Activated CD4-positive, alpha-beta memory T cell treated with anti-CD3 and anti-CD28 coated beads for 36 hours (primary cell): ENCODE data around the gene TOE1. TPM values are rescaled to one million over a fixed set of nuclear protein-coding genes. Genes with fewer than 3 reads are reported as not detected.

Experiments used
- CTCF ChIA-PET: fragments of 350-600 bp; sonication (Branson Sonifier 250); formaldehyde crosslinking; loops from one replicate; lab custom pipeline; 2021; ENCODE audit warnings: antibody characterized with exemption, inconsistent platforms; lab: Charles Lee
- POLR2A ChIA-PET: fragments of 350-600 bp; sonication (Branson Sonifier 250); formaldehyde crosslinking; loops from one replicate; lab custom pipeline; 2021; ENCODE audit warnings: antibody characterized with exemption; lab: Charles Lee
- DNase-seq: peaks from one replicate; pipeline ENCODE4 v3.0.0-alpha.2; 2020
- H3K27ac Mint-ChIP-seq: one replicate; pipeline ENCODE4 v1.8.0; 2021; ENCODE audit warnings: mixed read lengths
- H3K27me3 Mint-ChIP-seq: one replicate; pipeline ENCODE4 v1.8.0; 2021; ENCODE audit warnings: mixed read lengths
- H3K36me3 Mint-ChIP-seq: one replicate; pipeline ENCODE4 v1.8.0; 2021; ENCODE audit warnings: mixed read lengths
- H3K4me1 Mint-ChIP-seq: one replicate; pipeline ENCODE4 v1.8.0; 2021; ENCODE audit warnings: low read depth, mixed read lengths
- H3K4me3 Mint-ChIP-seq: one replicate; pipeline ENCODE4 v1.8.0; 2021; ENCODE audit warnings: mild to moderate bottlenecking, mixed read lengths
- H3K9me3 Mint-ChIP-seq: one replicate; pipeline ENCODE4 v1.8.0; 2021; ENCODE audit warnings: mixed read lengths
- intact Hi-C: fragments of 100-400 bp; cut with micrococcal nuclease; formaldehyde crosslinking; loops from one replicate; pipeline ENCODE4 v1.15.1; 2023
- total RNA-seq, 2 experiments: library from RNA; stranded (reverse); gene quantifications; one replicate each; pipeline ENCODE4 v1.2.3, GENCODE V29; 2021

TOE1 gene
- total RNA-seq, 2 experiments from 2014 or later, result 22.8 to 23.1 TPM

- peak; percentile 39 for DNase-seq
- ChIA-PET POLR2A (interaction anchor here (0.6 to 6.2 kb wide), 10 partner anchors 23 to 583 kb away, joined by 3 to 56 read pairs (median 6); partner anchors contain the start of genes HECTD3, HPDL, MUTYH and RPS8), CTCF (interaction anchor here (1.2 to 13.7 kb wide), 10 partner anchors 10 to 504 kb away, joined by 3 to 259 read pairs (median 14); partner anchors contain the start of genes HECTD3, HPDL, MUTYH and PLK3)
- no peaks in the 10 kb centered on the region for H3K9me3 Mint-ChIP-seq
- no peaks in the 10 kb centered on the region for H3K27me3 Mint-ChIP-seq
- no peaks in the 10 kb centered on the region for H3K36me3 Mint-ChIP-seq
- peak overlapping the region; percentile 96 for H3K27ac Mint-ChIP-seq
- H3K4me1 Mint-ChIP-seq, result peaks cover 29% of the 10 kb centered on the region
- H3K4me3 Mint-ChIP-seq, result peak overlapping the region; percentile 89
- intact Hi-C loops, result loop anchor here (2.0 to 10.0 kb wide), 4 partner anchors 22 to 630 kb away; partner anchors contain the start of genes ARMH1, BTBD19, DYNLT4 and HPDL
These were observed 35.5 kb upstream of the TOE1 start for GRCh38 chr1:45304311-45305081.

DNA sequence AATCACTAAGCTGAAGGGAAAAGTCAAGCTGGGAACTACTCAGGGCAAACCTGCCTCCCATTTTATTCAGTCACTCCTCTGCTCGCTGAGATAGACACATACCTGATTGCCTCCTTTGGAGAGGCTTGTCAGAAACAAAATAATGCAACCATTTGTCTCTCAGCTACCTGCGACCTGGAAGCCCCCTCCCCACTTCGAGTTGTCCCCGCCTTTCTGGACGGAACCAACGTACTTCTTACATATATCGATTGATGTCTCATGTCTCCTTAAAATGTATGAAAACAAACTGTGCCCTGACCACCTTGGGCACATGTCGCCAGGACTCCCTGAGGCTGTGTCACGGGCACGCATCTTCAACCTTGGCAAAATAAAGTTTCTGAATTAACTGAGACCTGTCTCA is 34.7 kb upstream of the TOE1 start:
- Mint-ChIP-seq H3K9me3 (no peaks in the 10 kb centered on the region), H3K4me3 (peak overlapping the region; percentile 89), H3K27me3 (no peaks in the 10 kb centered on the region), H3K4me1 (peaks cover 29% of the 10 kb centered on the region), H3K36me3 (no peaks in the 10 kb centered on the region), H3K27ac (peak overlapping the region; percentile 96)
- no peak for DNase-seq
- ChIA-PET POLR2A (interaction anchor here (0.9 to 6.2 kb wide), 5 partner anchors 26 to 584 kb away, joined by 3 to 56 read pairs (median 4); partner anchors contain the start of genes HECTD3, MUTYH and TOE1), CTCF (interaction anchor here (2.2 to 13.7 kb wide), 4 partner anchors 35 to 293 kb away, joined by 12 to 259 read pairs (median 20); partner anchors contain the start of genes HECTD3, MUTYH, TOE1 and UROD)
- intact Hi-C loops, result loop anchor here (2.0 to 10.0 kb wide), 3 partner anchors 22 to 630 kb away; partner anchors contain the start of genes ARMH1, BTBD19, DYNLT4 and HPDL

GRCh38 chr1:45306319-45306718 is 33.7 kb upstream of the TOE1 start:
- H3K4me3 Mint-ChIP-seq, result peak overlapping the region; percentile 28
- CTCF ChIA-PET, result interaction anchor here (0.5 to 13.7 kb wide), 5 partner anchors 21 to 294 kb away, joined by 3 to 259 read pairs (median 12); partner anchors contain the start of genes HECTD3, HPDL, MUTYH and TOE1
- H3K27me3 Mint-ChIP-seq, result no peaks in the 10 kb centered on the region
- POLR2A ChIA-PET, result interaction anchor here (1.1 to 6.2 kb wide), 3 partner anchors 34 to 584 kb away, joined by 4 to 56 read pairs (median 6); partner anchors contain the start of genes HECTD3, MUTYH, TOE1 and UROD
- no peaks in the 10 kb centered on the region for H3K36me3 Mint-ChIP-seq
- DNase-seq, result peak; percentile 73
- intact Hi-C loops, result loop anchor here (1.0 to 10.0 kb wide), 3 partner anchors 194 to 632 kb away; partner anchors contain the start of genes ARMH1, BTBD19, CCDC163 and DYNLT4
- H3K4me1 Mint-ChIP-seq, result peaks cover 27% of the 10 kb centered on the region
- H3K27ac Mint-ChIP-seq, result peak overlapping the region; percentile 72
- H3K9me3 Mint-ChIP-seq, result no peaks in the 10 kb centered on the region

DNA sequence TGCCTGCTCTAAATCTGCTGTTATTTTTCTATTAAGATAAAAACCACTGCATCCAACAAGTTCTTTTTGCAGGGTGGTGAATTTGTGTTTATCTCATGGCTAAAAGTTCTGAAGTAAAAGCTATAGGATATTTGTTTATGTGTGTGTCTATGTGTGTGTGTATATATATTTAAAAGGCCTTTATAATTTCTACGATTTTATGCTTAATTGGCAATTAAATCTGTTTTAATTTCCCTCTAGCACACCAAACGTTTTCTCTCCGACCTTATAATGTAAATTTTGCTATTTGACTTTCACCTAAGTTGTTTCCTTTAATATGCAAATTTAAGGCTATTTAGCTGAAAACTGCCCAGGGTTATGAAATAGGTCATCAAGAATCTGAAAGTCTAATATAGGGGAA is 33.1 kb upstream of the TOE1 start:
- peaks cover 27% of the 10 kb centered on the region for H3K4me1 Mint-ChIP-seq
- ChIA-PET CTCF (interaction anchor here (0.9 to 13.7 kb wide), 4 partner anchors 20 to 295 kb away, joined by 3 to 259 read pairs (median 10); partner anchors contain the start of genes HECTD3, HPDL, MUTYH and TOE1), POLR2A (interaction anchor here (1.1 to 6.2 kb wide), 3 partner anchors 33 to 585 kb away, joined by 4 to 56 read pairs (median 6); partner anchors contain the start of genes HECTD3, MUTYH, TOE1 and UROD)
- no peak for DNase-seq
- H3K27me3 Mint-ChIP-seq, result no peaks in the 10 kb centered on the region
- no peaks in the 10 kb centered on the region for H3K9me3 Mint-ChIP-seq
- no peaks in the 10 kb centered on the region for H3K36me3 Mint-ChIP-seq
- H3K4me3 Mint-ChIP-seq, result no peak overlapping the region
- intact Hi-C loops, result loop anchor here (1.0 to 10.0 kb wide), 3 partner anchors 193 to 632 kb away; partner anchors contain the start of genes ARMH1, BTBD19, CCDC163 and DYNLT4
- H3K27ac Mint-ChIP-seq, result peak overlapping the region; percentile 72

- Mint-ChIP-seq H3K36me3 (no peaks in the 10 kb centered on the region), H3K4me3 (no peak overlapping the region), H3K27me3 (no peaks in the 10 kb centered on the region), H3K9me3 (no peaks in the 10 kb centered on the region), H3K27ac (no peak overlapping the region), H3K4me1 (no peaks in the 10 kb centered on the region)
- intact Hi-C loops, result no loop called here
- CTCF ChIA-PET, result interaction anchor here (1.0 to 1.1 kb wide), 2 partner anchors 11 to 478 kb away, joined by 3 to 4 read pairs; no protein-coding TSS in a partner anchor
- no peak for DNase-seq
- POLR2A ChIA-PET, result interaction anchor here (0.6 kb wide), 1 partner anchor 255 kb away, joined by 4 read pairs; no protein-coding TSS in a partner anchor
These were observed 25.7 kb upstream of the TOE1 start for GRCh38 chr1:45314266-45314665.

DNA sequence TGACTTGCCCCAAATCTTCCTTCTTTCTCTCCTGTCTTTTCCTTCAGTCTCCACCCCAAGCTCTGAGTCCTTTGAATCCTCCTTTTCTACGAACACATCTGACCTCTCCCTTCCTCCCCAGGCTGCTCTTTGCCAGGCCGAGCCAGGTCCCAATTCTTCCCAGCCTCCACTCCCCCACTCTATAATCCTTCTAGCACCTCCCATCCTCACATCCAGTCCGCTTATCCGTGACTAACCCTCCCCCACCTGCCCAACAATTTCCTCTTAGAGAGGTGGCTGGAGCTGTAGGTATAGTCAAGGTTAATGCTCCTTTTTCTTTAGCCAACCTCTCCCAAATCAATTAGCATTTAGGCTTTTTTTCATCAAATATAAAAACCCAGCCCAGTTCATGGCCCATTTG is 22.8 kb upstream of the TOE1 start:
- no peak overlapping the region for H3K27ac Mint-ChIP-seq
- H3K4me1 Mint-ChIP-seq, result no peaks in the 10 kb centered on the region
- H3K9me3 Mint-ChIP-seq, result no peaks in the 10 kb centered on the region
- no peaks in the 10 kb centered on the region for H3K36me3 Mint-ChIP-seq
- ChIA-PET CTCF (interaction anchor here (0.6 kb wide), 1 partner anchor 360 kb away, joined by 3 read pairs; no protein-coding TSS in a partner anchor), POLR2A (no interaction called here)
- intact Hi-C loops, result no loop called here
- no peak overlapping the region for H3K4me3 Mint-ChIP-seq
- no peaks in the 10 kb centered on the region for H3K27me3 Mint-ChIP-seq
- no peak for DNase-seq

DNA sequence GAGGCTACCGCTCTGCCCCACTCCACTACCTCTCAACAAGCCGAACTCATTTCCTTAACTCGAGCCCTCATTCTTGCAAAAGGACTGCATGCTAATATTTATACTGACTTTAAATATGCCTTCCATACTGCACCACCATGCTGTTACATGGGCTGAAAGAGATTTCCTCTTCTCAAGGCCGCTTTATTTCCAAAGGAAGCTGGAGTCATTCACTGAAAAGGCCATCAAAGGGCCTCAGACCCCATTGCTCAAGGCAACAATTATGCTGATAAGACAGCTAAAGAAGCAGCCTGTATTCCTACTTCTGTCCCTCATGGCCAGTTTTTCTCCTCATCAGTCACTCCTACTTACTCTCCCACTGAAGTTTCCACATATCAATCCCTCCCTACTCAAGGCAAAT is 20.2 kb upstream of the TOE1 start:
- intact Hi-C loops, result no loop called here
- H3K9me3 Mint-ChIP-seq, result no peaks in the 10 kb centered on the region
- H3K4me1 Mint-ChIP-seq, result no peaks in the 10 kb centered on the region
- H3K27me3 Mint-ChIP-seq, result no peaks in the 10 kb centered on the region
- CTCF ChIA-PET, result no interaction called here
- POLR2A ChIA-PET, result no interaction called here
- H3K36me3 Mint-ChIP-seq, result no peaks in the 10 kb centered on the region
- no peak for DNase-seq
- H3K27ac Mint-ChIP-seq, result no peak overlapping the region
- no peak overlapping the region for H3K4me3 Mint-ChIP-seq

DNA sequence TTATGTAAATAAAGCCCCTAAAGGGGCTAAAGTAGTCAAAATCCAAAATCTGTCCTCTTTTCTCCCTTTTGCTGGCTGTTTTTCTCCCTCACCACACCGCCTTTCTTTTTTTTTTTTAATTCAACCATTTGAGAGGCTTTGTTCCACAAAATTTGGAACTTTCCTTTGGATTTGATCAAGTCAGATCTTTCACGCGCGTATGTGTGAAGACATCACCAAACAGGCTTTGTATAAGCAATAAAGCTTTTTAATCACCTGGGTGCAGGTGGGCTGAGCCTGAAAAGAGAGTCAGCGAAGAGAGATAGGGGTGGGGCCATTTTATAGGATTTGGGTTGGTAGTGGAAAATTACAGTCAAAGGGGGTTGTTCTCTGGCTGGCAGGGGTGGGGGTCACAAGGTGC is 18.5 kb upstream of the TOE1 start:
- CTCF ChIA-PET, result no interaction called here
- intact Hi-C loops, result no loop called here
- Mint-ChIP-seq H3K4me1 (no peaks in the 10 kb centered on the region), H3K9me3 (no peaks in the 10 kb centered on the region), H3K4me3 (no peak overlapping the region), H3K27ac (no peak overlapping the region), H3K27me3 (no peaks in the 10 kb centered on the region), H3K36me3 (no peaks in the 10 kb centered on the region)
- POLR2A ChIA-PET, result no interaction called here
- DNase-seq, result no peak

- intact Hi-C loops, result no loop called here
- Mint-ChIP-seq H3K27ac (no peak overlapping the region), H3K9me3 (no peaks in the 10 kb centered on the region), H3K4me3 (no peak overlapping the region), H3K36me3 (no peaks in the 10 kb centered on the region), H3K4me1 (peaks cover under 1% of the 10 kb centered on the region), H3K27me3 (no peaks in the 10 kb centered on the region)
- CTCF ChIA-PET, result no interaction called here
- DNase-seq, result no peak
- POLR2A ChIA-PET, result no interaction called here
These were observed 17.4 kb upstream of the TOE1 start for GRCh38 chr1:45322486-45323040.

GRCh38 chr1:45325851-45326506 is 14.0 kb upstream of the TOE1 start:
- H3K36me3 Mint-ChIP-seq, result peaks cover 16% of the 10 kb centered on the region
- intact Hi-C loops, result loop anchor here (2.0 kb wide), 1 partner anchor 21 kb away; no protein-coding TSS in a partner anchor
- no peaks in the 10 kb centered on the region for H3K27me3 Mint-ChIP-seq
- H3K4me1 Mint-ChIP-seq, result peaks cover 16% of the 10 kb centered on the region
- no peak overlapping the region for H3K27ac Mint-ChIP-seq
- no peaks in the 10 kb centered on the region for H3K9me3 Mint-ChIP-seq
- peak overlapping the region; percentile 76 for H3K4me3 Mint-ChIP-seq
- ChIA-PET CTCF (interaction anchor here (0.6 to 3.7 kb wide), 6 partner anchors 14 to 314 kb away, joined by 3 to 16 read pairs (median 6); partner anchors contain the start of genes MUTYH, TOE1 and UROD), POLR2A (interaction anchor here (1.0 to 4.7 kb wide), 7 partner anchors 11 to 595 kb away, joined by 3 to 70 read pairs (median 5); partner anchors contain the start of genes HECTD3, MUTYH, TOE1 and UROD)
- no peak for DNase-seq
